Measurements from ENCODE around the gene ZCCHC18.
A peak's percentile ranks its signal among the peaks of the same experiment; 100 is the strongest.

The ZCCHC18 gene

DNA sequence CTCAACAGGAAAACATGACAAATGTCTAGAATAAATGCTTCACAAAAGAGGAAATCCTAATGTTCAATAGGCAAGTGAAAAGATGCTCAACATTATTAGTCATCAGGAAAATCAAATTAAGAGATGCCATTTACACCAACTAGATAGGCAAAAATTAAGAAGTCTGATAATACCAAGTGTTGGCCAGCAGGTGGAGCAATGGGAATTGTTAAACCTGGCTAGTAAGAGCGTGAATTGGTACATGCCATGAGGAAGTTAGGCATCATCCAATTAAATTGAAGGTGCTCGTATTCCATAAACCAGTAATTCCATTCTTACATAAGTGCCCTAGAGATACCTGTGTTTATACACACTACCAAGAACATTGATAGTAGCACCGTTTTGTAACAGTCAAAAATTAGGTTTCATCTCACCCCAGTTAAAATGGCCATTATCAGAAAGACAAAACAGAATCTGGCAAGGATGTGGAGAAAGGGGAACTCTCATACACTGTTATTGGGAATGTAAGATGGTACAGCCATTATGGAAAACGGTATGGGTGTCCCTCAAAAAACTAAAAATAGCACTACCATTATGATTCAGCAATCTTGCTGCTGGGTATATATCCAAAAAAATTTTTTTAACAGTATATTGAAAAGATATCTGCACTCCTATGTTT, 14.0 kb upstream of the ZCCHC18 start (continued):
- TF ChIP-seq, protein P1, sequence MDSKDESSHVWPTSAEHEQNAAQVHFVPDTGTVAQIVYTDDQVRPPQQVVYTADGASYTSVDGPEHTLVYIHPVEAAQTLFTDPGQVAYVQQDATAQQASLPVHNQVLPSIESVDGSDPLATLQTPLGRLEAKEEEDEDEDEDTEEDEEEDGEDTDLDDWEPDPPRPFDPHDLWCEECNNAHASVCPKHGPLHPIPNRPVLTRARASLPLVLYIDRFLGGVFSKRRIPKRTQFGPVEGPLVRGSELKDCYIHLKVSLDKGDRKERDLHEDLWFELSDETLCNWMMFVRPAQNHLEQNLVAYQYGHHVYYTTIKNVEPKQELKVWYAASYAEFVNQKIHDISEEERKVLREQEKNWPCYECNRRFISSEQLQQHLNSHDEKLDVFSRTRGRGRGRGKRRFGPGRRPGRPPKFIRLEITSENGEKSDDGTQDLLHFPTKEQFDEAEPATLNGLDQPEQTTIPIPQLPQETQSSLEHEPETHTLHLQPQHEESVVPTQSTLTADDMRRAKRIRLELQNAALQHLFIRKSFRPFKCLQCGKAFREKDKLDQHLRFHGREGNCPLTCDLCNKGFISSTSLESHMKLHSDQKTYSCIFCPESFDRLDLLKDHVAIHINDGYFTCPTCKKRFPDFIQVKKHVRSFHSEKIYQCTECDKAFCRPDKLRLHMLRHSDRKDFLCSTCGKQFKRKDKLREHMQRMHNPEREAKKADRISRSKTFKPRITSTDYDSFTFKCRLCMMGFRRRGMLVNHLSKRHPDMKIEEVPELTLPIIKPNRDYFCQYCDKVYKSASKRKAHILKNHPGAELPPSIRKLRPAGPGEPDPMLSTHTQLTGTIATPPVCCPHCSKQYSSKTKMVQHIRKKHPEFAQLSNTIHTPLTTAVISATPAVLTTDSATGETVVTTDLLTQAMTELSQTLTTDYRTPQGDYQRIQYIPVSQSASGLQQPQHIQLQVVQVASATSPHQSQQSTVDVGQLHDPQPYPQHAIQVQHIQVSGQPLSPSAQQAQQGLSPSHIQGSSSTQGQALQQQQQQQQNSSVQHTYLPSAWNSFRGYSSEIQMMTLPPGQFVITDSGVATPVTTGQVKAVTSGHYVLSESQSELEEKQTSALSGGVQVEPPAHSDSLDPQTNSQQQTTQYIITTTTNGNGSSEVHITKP (tag by site-specific recombination; IDR thresholded peaks at IDR 0.05): peak; percentile 95
- TF ChIP-seq ZNF350 (tag by site-specific recombination; IDR thresholded peaks at IDR 0.05): no peak
- TF ChIP-seq, protein P2, sequence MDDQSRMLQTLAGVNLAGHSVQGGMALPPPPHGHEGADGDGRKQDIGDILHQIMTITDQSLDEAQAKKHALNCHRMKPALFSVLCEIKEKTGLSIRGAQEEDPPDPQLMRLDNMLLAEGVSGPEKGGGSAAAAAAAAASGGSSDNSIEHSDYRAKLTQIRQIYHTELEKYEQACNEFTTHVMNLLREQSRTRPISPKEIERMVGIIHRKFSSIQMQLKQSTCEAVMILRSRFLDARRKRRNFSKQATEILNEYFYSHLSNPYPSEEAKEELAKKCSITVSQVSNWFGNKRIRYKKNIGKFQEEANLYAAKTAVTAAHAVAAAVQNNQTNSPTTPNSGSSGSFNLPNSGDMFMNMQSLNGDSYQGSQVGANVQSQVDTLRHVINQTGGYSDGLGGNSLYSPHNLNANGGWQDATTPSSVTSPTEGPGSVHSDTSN (CRISPR knock-in tag; IDR thresholded peaks at IDR 0.05): no peak
- TF ChIP-seq ZNF354C (tag by site-specific recombination; IDR thresholded peaks at IDR 0.05; ENCODE audit: borderline replicate concordance, low read depth): no peak
- TF ChIP-seq SCRT2 (tag by site-specific recombination; IDR thresholded peaks at IDR 0.05): no peak
- no peak for TF ChIP-seq ZNF112 (tag by site-specific recombination; IDR thresholded peaks at IDR 0.05)
- no peak for TF ChIP-seq ZNF16 (tag by site-specific recombination; IDR thresholded peaks at IDR 0.05; ENCODE audit: low read depth)

DNA sequence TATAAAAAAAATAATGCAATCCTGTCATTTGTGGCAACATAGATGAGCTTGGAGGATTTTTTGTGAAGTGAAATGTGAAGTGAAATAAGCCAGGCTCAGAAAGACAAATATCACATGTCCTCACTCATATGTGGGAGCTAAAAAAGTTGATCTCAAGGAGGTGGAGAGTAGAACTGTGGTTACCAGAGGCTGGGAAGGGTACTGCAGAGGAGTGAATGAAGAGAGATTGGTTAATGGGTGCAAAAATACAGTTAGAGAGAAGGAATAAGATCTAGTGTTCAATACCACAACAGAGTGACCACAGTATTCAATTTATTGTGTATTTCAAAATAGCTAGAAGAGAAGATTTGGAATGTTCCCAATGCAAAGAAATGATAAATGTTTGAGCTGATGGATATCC, 13.4 kb upstream of the ZCCHC18 start:
- POLR2A ChIA-PET: interaction anchor here (1.0 kb wide), 1 partner anchor 37 kb away, joined by 3 read pairs; no protein-coding TSS in a partner anchor
- no peaks in the 10 kb centered on the region for H3K9me3 ChIP-seq (ENCODE audit: control insufficient read depth, insufficient read depth, low read depth, low read length)
- CTCF ChIA-PET: interaction anchor here (0.6 to 3.6 kb wide), 15 partner anchors 11 to 1089 kb away, joined by 3 to 36 read pairs (median 4); no protein-coding TSS in a partner anchor
- TF ChIP-seq ZNF664 (tag by site-specific recombination; IDR thresholded peaks at IDR 0.05): no peak
- TF ChIP-seq ZNF354C (tag by site-specific recombination; IDR thresholded peaks at IDR 0.05; ENCODE audit: borderline replicate concordance, low read depth): no peak
- TF ChIP-seq, protein P3, sequence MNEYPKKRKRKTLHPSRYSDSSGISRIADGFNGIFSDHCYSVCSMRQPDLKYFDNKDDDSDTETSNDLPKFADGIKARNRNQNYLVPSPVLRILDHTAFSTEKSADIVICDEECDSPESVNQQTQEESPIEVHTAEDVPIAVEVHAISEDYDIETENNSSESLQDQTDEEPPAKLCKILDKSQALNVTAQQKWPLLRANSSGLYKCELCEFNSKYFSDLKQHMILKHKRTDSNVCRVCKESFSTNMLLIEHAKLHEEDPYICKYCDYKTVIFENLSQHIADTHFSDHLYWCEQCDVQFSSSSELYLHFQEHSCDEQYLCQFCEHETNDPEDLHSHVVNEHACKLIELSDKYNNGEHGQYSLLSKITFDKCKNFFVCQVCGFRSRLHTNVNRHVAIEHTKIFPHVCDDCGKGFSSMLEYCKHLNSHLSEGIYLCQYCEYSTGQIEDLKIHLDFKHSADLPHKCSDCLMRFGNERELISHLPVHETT (tag by site-specific recombination; IDR thresholded peaks at IDR 0.05): no peak
- TF ChIP-seq ZNF600 (tag by site-specific recombination; IDR thresholded peaks at IDR 0.05): no peak
- no peak for TF ChIP-seq ZNF776 (tag by site-specific recombination; IDR thresholded peaks at IDR 0.05; ENCODE audit: borderline replicate concordance)
- TF ChIP-seq, protein P4, sequence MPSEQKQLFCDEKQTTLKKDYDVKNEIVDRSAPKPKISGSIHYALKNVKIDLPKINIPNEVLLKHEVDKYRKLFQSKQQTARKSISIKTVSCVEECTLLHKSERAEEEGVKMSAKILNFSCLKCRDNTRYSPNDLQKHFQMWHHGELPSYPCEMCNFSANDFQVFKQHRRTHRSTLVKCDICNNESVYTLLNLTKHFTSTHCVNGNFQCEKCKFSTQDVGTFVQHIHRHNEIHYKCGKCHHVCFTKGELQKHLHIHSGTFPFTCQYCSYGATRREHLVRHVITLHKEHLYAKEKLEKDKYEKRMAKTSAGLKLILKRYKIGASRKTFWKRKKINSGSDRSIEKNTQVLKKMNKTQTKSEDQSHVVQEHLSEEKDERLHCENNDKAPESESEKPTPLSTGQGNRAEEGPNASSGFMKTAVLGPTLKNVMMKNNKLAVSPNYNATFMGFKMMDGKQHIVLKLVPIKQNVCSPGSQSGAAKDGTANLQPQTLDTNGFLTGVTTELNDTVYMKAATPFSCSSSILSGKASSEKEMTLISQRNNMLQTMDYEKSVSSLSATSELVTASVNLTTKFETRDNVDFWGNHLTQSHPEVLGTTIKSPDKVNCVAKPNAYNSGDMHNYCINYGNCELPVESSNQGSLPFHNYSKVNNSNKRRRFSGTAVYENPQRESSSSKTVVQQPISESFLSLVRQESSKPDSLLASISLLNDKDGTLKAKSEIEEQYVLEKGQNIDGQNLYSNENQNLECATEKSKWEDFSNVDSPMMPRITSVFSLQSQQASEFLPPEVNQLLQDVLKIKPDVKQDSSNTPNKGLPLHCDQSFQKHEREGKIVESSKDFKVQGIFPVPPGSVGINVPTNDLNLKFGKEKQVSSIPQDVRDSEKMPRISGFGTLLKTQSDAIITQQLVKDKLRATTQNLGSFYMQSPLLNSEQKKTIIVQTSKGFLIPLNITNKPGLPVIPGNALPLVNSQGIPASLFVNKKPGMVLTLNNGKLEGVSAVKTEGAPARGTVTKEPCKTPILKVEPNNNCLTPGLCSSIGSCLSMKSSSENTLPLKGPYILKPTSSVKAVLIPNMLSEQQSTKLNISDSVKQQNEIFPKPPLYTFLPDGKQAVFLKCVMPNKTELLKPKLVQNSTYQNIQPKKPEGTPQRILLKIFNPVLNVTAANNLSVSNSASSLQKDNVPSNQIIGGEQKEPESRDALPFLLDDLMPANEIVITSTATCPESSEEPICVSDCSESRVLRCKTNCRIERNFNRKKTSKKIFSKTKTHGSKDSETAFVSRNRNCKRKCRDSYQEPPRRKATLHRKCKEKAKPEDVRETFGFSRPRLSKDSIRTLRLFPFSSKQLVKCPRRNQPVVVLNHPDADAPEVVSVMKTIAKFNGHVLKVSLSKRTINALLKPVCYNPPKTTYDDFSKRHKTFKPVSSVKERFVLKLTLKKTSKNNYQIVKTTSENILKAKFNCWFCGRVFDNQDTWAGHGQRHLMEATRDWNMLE (tag by site-specific recombination; conservative IDR thresholded peaks at IDR 0.05; ENCODE audit: low read depth): no peak
- no peak for TF ChIP-seq BCL11B (tag by site-specific recombination; IDR thresholded peaks at IDR 0.05; ENCODE audit: low read depth)
- TF ChIP-seq ZBTB8A (tag by site-specific recombination; IDR thresholded peaks at IDR 0.05): no peak
- TF ChIP-seq, protein P5, sequence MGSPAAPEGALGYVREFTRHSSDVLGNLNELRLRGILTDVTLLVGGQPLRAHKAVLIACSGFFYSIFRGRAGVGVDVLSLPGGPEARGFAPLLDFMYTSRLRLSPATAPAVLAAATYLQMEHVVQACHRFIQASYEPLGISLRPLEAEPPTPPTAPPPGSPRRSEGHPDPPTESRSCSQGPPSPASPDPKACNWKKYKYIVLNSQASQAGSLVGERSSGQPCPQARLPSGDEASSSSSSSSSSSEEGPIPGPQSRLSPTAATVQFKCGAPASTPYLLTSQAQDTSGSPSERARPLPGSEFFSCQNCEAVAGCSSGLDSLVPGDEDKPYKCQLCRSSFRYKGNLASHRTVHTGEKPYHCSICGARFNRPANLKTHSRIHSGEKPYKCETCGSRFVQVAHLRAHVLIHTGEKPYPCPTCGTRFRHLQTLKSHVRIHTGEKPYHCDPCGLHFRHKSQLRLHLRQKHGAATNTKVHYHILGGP (tag by site-specific recombination; IDR thresholded peaks at IDR 0.05): no peak
- TF ChIP-seq, protein P6, sequence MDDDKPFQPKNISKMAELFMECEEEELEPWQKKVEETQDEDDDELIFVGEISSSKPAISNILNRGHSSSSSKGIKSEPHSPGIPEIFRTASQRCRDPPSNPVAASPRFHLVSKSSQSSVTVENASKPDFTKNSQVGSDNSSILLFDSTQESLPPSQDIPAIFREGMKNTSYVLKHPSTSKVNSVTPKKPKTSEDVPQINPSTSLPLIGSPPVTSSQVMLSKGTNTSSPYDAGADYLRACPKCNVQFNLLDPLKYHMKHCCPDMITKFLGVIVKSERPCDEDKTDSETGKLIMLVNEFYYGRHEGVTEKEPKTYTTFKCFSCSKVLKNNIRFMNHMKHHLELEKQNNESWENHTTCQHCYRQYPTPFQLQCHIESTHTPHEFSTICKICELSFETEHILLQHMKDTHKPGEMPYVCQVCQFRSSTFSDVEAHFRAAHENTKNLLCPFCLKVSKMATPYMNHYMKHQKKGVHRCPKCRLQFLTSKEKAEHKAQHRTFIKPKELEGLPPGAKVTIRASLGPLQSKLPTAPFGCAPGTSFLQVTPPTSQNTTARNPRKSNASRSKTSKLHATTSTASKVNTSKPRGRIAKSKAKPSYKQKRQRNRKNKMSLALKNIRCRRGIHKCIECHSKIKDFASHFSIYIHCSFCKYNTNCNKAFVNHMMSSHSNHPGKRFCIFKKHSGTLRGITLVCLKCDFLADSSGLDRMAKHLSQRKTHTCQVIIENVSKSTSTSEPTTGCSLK (tag by site-specific recombination; IDR thresholded peaks at IDR 0.05): no peak
- no peak for TF ChIP-seq ZNF521 (tag by site-specific recombination; IDR thresholded peaks at IDR 0.05)
- no peak for TF ChIP-seq ZNF561 (tag by site-specific recombination; IDR thresholded peaks at IDR 0.05; ENCODE audit: borderline replicate concordance)
- TF ChIP-seq ZNF239 (tag by site-specific recombination; IDR thresholded peaks at IDR 0.05): no peak
- TF ChIP-seq ZNF514 (tag by site-specific recombination; IDR thresholded peaks at IDR 0.05): no peak

More for the DNA sequence above, 13.4 kb upstream of the ZCCHC18 start:
- H3K36me3 ChIP-seq (ENCODE audit: control insufficient read depth in 2 of 2, insufficient read depth in 1 of 2, low read length in 2 of 2): no peaks in the 10 kb centered on the region
- H3K27ac ChIP-seq (ENCODE audit: extremely low read depth, low read depth, low read length): no peak overlapping the region
- no peaks in the 10 kb centered on the region for H3K4me1 ChIP-seq (ENCODE audit: control insufficient read depth, insufficient read depth, low read length)
- H3K4me3 ChIP-seq (ENCODE audit: low read depth, low read length): no peak overlapping the region

All from HEK293 (cell line).